GM12878 (cell line): Measurements from ENCODE around the gene LYPD5. TPM values are rescaled to one million over a fixed set of nuclear protein-coding genes. Genes with fewer than 3 reads are reported as not detected.

Source experiments
- ATAC-seq: fragments of 200-7000 bp; cut with Tn5 transposase; 3 replicates; pipeline ENCODE4 v1.9.1; 2020; ENCODE audit warnings: mild to moderate bottlenecking, moderate library complexity
- BruUV-seq: library from RNA; stranded (reverse); fragments of 400-500 nt; replicated peaks from 2 replicates; lab custom pipeline; 2021; lab: Mats Ljungman, UMichigan
- CTCF ChIA-PET: fragments of 300-600 bp; sonication (Branson Sonifier 250); formaldehyde crosslinking; extraction: SDS; loops from one replicate; lab custom pipeline; 2021; ENCODE audit warnings: inconsistent platforms; lab: Yijun Ruan, JAX
- POLR2A ChIA-PET: fragments of 350-600 bp; formaldehyde crosslinking; extraction: SDS; loops from one replicate; lab custom pipeline; 2021; ENCODE audit warnings: inconsistent platforms; lab: Charles Lee
- RAD21 ChIA-PET: fragments of 300-600 bp; sonication (Branson Sonifier 250); formaldehyde crosslinking; loops from one replicate; lab custom pipeline; 2023; ENCODE audit warnings: antibody characterized with exemption; ENCODE audit not compliant: unreplicated experiment; lab: Charles Lee
- SMC1A ChIA-PET: fragments of 300-600 bp; sonication (Branson Sonifier 250); formaldehyde crosslinking; loops from one replicate; lab custom pipeline; 2023; ENCODE audit not compliant: unreplicated experiment, uncharacterized antibody; lab: Charles Lee
- DNase-seq: peaks from one replicate; pipeline ENCODE4 v3.0.0-alpha.2; 2011; ENCODE audit warnings: low read depth, low spot score
- FAIRE-seq: peaks from 3 replicates; lab custom pipeline; 2011; peaks lifted over from hg19 to GRCh38; lab: Jason Lieb, UNC
- H2AFZ ChIP-seq: 2 replicates; pipeline ENCODE4 v1.6.0; 2011; ENCODE audit warnings: low read depth, low read length, control low read depth; ENCODE audit not compliant: control insufficient read depth
- H3K27ac ChIP-seq: 2 replicates; pipeline ENCODE4 v1.5.1; 2011; ENCODE audit warnings: control low read depth; ENCODE audit not compliant: control insufficient read depth, insufficient read depth
- H3K27me3 ChIP-seq, 2 experiments: replicated peaks in 1 of 2; 2 replicates each; pipeline versions ENCODE4 v1.6.0 to v1.6.1; 2011; ENCODE audit warnings: low read length in 1 of 2; ENCODE audit not compliant: control insufficient read depth in 2 of 2, insufficient read depth in 2 of 2
- H3K36me3 ChIP-seq, 2 experiments: 2 replicates each; pipeline ENCODE4 v1.5.1; 2011; ENCODE audit warnings: low read length in 1 of 2; ENCODE audit not compliant: control insufficient read depth in 2 of 2, insufficient read depth in 2 of 2
- H3K4me1 ChIP-seq: 2 replicates; pipeline ENCODE4 v1.6.1; 2011; ENCODE audit warnings: mild to moderate bottlenecking, low read length, moderate library complexity, mixed read lengths; ENCODE audit not compliant: control insufficient read depth, insufficient read depth
- H3K4me2 ChIP-seq: 2 replicates; pipeline ENCODE4 v1.6.0; 2011; ENCODE audit warnings: control low read depth; ENCODE audit not compliant: control insufficient read depth, insufficient read depth
- H3K4me3 ChIP-seq: fragments of 200-600 bp; sonication (generic); 2 replicates; pipeline ENCODE4 v1.5.1; 2016
- H3K79me2 ChIP-seq: 2 replicates; pipeline ENCODE4 v1.6.0; 2011; ENCODE audit warnings: low read length; ENCODE audit not compliant: control insufficient read depth, insufficient read depth
- H3K9ac ChIP-seq: 2 replicates; pipeline ENCODE4 v1.8.0; 2011; ENCODE audit warnings: low read length, control low read depth, mixed read lengths; ENCODE audit not compliant: control insufficient read depth, insufficient read depth
- H3K9me3 ChIP-seq: replicated peaks from 3 replicates; pipeline ENCODE4 v1.5.1; 2011; ENCODE audit warnings: mild to moderate bottlenecking, low read length; ENCODE audit not compliant: control insufficient read depth, insufficient read depth
- H4K20me1 ChIP-seq: 2 replicates; pipeline ENCODE4 v1.6.0; 2011; ENCODE audit not compliant: control insufficient read depth, insufficient read depth
- ATF3 ChIP-seq: IDR thresholded peaks from 2 replicates; pipeline ENCODE4 v1.6.1; 2011; ENCODE audit warnings: low read depth, mild to moderate bottlenecking, low read length, moderate library complexity, borderline replicate concordance; ENCODE audit errors: extremely low read depth
- CREM ChIP-seq: IDR thresholded peaks from 2 replicates; pipeline ENCODE4 v1.6.1; 2014; ENCODE audit warnings: antibody characterized with exemption, low read depth
- HDAC2 ChIP-seq: fragments of 200-600 bp; sonication (generic); IDR thresholded peaks from 2 replicates; pipeline ENCODE4 v1.6.1; 2017
- NKRF ChIP-seq: fragments of 450-650 bp; conservative IDR thresholded peaks from 2 replicates; pipeline ENCODE4 v1.6.1; 2017; ENCODE audit warnings: mild to moderate bottlenecking, moderate library complexity
- PBX3 ChIP-seq: IDR thresholded peaks from 2 replicates; pipeline ENCODE4 v1.6.1; 2011; ENCODE audit warnings: mild to moderate bottlenecking, low read depth, low read length, moderate library complexity; ENCODE audit not compliant: insufficient replicate concordance
- POLR2AphosphoS5 ChIP-seq: IDR thresholded peaks from 2 replicates; pipeline ENCODE4 v1.6.1; 2011; ENCODE audit warnings: mild to moderate bottlenecking, low read length, inconsistent platforms
- REST ChIP-seq: IDR thresholded peaks from 2 replicates; pipeline ENCODE4 v1.6.1; 2012; ENCODE audit warnings: mild to moderate bottlenecking, low read depth, low read length
- RFX5 ChIP-seq: IDR thresholded peaks from 2 replicates; pipeline ENCODE4 v1.6.1; 2011; ENCODE audit warnings: low read depth, low read length, improper control_type of control experiment
- SIX5 ChIP-seq: IDR thresholded peaks from 2 replicates; pipeline ENCODE4 v1.6.1; 2011; ENCODE audit warnings: mild to moderate bottlenecking, low read depth, low read length, moderate library complexity; ENCODE audit not compliant: severe bottlenecking
- SREBF2 ChIP-seq: IDR thresholded peaks from 2 replicates; pipeline ENCODE4 v1.6.1; 2012; ENCODE audit warnings: mild to moderate bottlenecking, low read length
- STAT1 ChIP-seq: fragments of 450-650 bp; conservative IDR thresholded peaks from 2 replicates; pipeline ENCODE4 v1.6.1; 2014; ENCODE audit warnings: antibody characterized with exemption, mild to moderate bottlenecking
- USF2 ChIP-seq: IDR thresholded peaks from 2 replicates; pipeline ENCODE4 v1.6.1; 2011; ENCODE audit warnings: low read depth, low read length, improper control_type of control experiment, borderline replicate concordance
- ZBED1 ChIP-seq: IDR thresholded peaks from 2 replicates; pipeline ENCODE4 v1.6.1; 2016; ENCODE audit warnings: borderline replicate concordance
- WGBS: methylation state at CpG from one replicate; pipeline ENCODE4 v1.1.6; 2016; ENCODE audit warnings: low lambda C conversion rate; ENCODE audit not compliant: insufficient replicate concordance, insufficient coverage; ENCODE audit errors: missing lambda C conversion rate; 5-methylcytosine and 5-hydroxymethylcytosine counted together
- in situ Hi-C: fragments of 300-500 bp; cut with MboI; formaldehyde crosslinking; loops from 9 replicates; pipeline ENCODE4 v1.14.3; 2018; ENCODE audit warnings: mixed read lengths
- intact Hi-C: fragments of 100-400 bp; cut with micrococcal nuclease; formaldehyde crosslinking; loops from one replicate; pipeline ENCODE4 v1.14.2; 2022; ENCODE audit not compliant: unreplicated experiment
- polyA plus RNA-seq, 11 experiments: library from polyadenylated mRNA; depleted of rRNA in 4 of 11; unstranded in 6 of 11; stranded (reverse) in 5 of 11; fragments of >200 nt; fragmentation: Nextera tagmentation in 4 of 11; fragmentation: Illumina TruSeq in 1 of 11; extraction: Ambion mirVana in 4 of 11; extraction: Trizol in 1 of 11; gene quantifications; 1 replicate in 1 of 11; 2 replicates in 10 of 11; pipeline versions ENCODE4 v1.2.1 to v1.2.3, GENCODE V29; 2011 to 2016; ENCODE audit warnings: inconsistent platforms in 2 of 11, missing spikeins in 2 of 11, low read depth in 1 of 11
- total RNA-seq, 4 experiments: library from RNA; depleted of rRNA in 3 of 4; stranded (reverse); fragments of >200 nt in 3 of 4; fragmentation: Illumina TruSeq in 1 of 4; extraction: Trizol in 1 of 4; gene quantifications; 2 replicates each; pipeline versions ENCODE4 v1.2.1 to v1.2.3, GENCODE V29; 2013 to 2021

LYPD5 gene
- total and polyA plus RNA-seq, 10 of the 15 experiments (the other 5 are each of a cell fraction or from before 2014, with no cell fraction given) = 0.04 to 2.2 (median 0.69) TPM; not detected in 1

- H3K4me3 ChIP-seq = no peak overlapping the region
- RAD21 ChIA-PET = interaction anchor here (6.1 to 7.7 kb wide), 3 partner anchors 11 to 22 kb away, joined by 66 to 167 read pairs (median 148); partner anchors contain the start of genes KCNN4 and SMG9
- H4K20me1 ChIP-seq = no peaks in the 10 kb centered on the region
- no TSS peak for BruUV-seq
- CTCF ChIA-PET = interaction anchor here (3.2 to 20.8 kb wide), 4 partner anchors 11 to 21 kb away, joined by 22 to 324 read pairs (median 148); partner anchors contain the start of genes KCNN4 and SMG9
- SMC1A ChIA-PET = interaction anchor here (0.6 to 20.1 kb wide), 7 partner anchors 9 to 1877 kb away, joined by 3 to 325 read pairs (median 4); partner anchors contain the start of genes KCNN4 and SMG9
- TF ChIP-seq REST (no peak), POLR2AphosphoS5 (no peak), CREM (no peak), NKRF (no peak), STAT1 (no peak), ATF3 (no peak), SREBF2 (no peak), RFX5 (no peak), ZBED1 (no peak), HDAC2 (no peak), USF2 (no peak), PBX3 (no peak), SIX5 (no peak)
- H3K9ac ChIP-seq = no peak overlapping the region
- H3K4me1 ChIP-seq = peaks cover 53% of the 10 kb centered on the region
- H3K79me2 ChIP-seq = no peaks in the 10 kb centered on the region; the same call in 1 of the 2 replicates
- ATAC-seq (no peak), FAIRE-seq (no peak), DNase-seq (no peak)
- H3K9me3 ChIP-seq = no peaks in the 10 kb centered on the region; the same call in 2 of the 3 replicates
- in situ Hi-C loops = loop anchor here (25.0 kb wide), 2 partner anchors 1694 to 1831 kb away; partner anchors contain the start of genes ERFL and FOSB
- intact Hi-C loops = no loop called here
- no peak overlapping the region for H3K4me2 ChIP-seq
- POLR2A ChIA-PET = interaction anchor here (2.9 to 18.9 kb wide), 3 partner anchors 10 to 99 kb away, joined by 12 to 389 read pairs (median 307); partner anchors contain the start of genes KCNN4 and SMG9
- 0% methylated on average over 1 of the region's 1 CpG for WGBS
- no peak overlapping the region for H2AFZ ChIP-seq
- H3K36me3 ChIP-seq = peaks cover 42 to 50% of the 10 kb centered on the region in 2 experiments
- H3K27ac ChIP-seq = peak overlapping the region; percentile 100; the same call in 1 of the 2 replicates
- no peaks in the 10 kb centered on the region for H3K27me3 ChIP-seq
Measured at GRCh38 chr19:43767818-43768217, 34.4 kb downstream of the LYPD5 start.
